Adrenal gland (tissue), 5 donors: ENCODE results near the gene KIF2C.

ENCODE experiments used
- POLR2A ChIP-seq, 2 donors: fragments of 450-650 bp; IDR thresholded peaks; one replicate each; pipeline ENCODE4 v1.6.1; 2017; ENCODE audit warnings: antibody characterized with exemption in 2 of 2, mild to moderate bottlenecking in 2 of 2, moderate library complexity in 1 of 2
- TF ChIP-seq, protein P1 (sequence below), 6 experiments: fragments of 450-650 bp in 4 of 6; fragments of 200-600 bp in 2 of 6; sonication (generic) in 1 of 6; IDR thresholded peaks; 1 replicate in 5 of 6; 2 replicates in 1 of 6; pipeline versions ENCODE4 v1.5.1 to v1.8.0; 2016 to 2021; ENCODE audit warnings: antibody characterized with exemption in 6 of 6, mild to moderate bottlenecking in 2 of 6, moderate library complexity in 1 of 6
- donor health status: DM: no; HTN: no; CAD: no.

GRCh38 chr1:44718091-44718490, 21.5 kb upstream of the KIF2C start:
- TF ChIP-seq, protein P1, sequence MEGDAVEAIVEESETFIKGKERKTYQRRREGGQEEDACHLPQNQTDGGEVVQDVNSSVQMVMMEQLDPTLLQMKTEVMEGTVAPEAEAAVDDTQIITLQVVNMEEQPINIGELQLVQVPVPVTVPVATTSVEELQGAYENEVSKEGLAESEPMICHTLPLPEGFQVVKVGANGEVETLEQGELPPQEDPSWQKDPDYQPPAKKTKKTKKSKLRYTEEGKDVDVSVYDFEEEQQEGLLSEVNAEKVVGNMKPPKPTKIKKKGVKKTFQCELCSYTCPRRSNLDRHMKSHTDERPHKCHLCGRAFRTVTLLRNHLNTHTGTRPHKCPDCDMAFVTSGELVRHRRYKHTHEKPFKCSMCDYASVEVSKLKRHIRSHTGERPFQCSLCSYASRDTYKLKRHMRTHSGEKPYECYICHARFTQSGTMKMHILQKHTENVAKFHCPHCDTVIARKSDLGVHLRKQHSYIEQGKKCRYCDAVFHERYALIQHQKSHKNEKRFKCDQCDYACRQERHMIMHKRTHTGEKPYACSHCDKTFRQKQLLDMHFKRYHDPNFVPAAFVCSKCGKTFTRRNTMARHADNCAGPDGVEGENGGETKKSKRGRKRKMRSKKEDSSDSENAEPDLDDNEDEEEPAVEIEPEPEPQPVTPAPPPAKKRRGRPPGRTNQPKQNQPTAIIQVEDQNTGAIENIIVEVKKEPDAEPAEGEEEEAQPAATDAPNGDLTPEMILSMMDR (IDR thresholded peaks at IDR 0.05) = no peak
- no peak for TF ChIP-seq POLR2A (IDR thresholded peaks at IDR 0.05)
